GM23338 (cell line): ENCODE measurements around the gene KRT7. TPM values are rescaled to one million over a fixed set of nuclear protein-coding genes. Genes with fewer than 3 reads are reported as not detected.

ENCODE experiments used
- ATAC-seq: fragments of 200-7000 bp; cut with Tn5 transposase; 3 replicates; pipeline ENCODE4 v1.9.1; 2020
- DNase-seq: peaks from one replicate; pipeline ENCODE4 v3.0.0-alpha.2; 2015; ENCODE audit warnings: low spot score
- H2AFZ ChIP-seq: fragments of 200-600 bp; sonication (generic); 2 replicates; pipeline ENCODE4 v1.8.0; 2016; ENCODE audit warnings: antibody characterized with exemption, mild to moderate bottlenecking, moderate library complexity
- H3F3A ChIP-seq: fragments of 200-600 bp; sonication (generic); replicated peaks from 2 replicates; pipeline ENCODE4 v1.8.0; 2017; ENCODE audit warnings: antibody characterized with exemption, mixed run types, low read depth
- H3K27ac ChIP-seq: fragments of 200-600 bp; sonication (generic); 2 replicates; pipeline ENCODE4 v1.6.1; 2016; ENCODE audit warnings: low read depth
- H3K27me3 ChIP-seq: fragments of 200-600 bp; sonication (generic); 2 replicates; pipeline ENCODE4 v1.8.0; 2016; ENCODE audit warnings: mild to moderate bottlenecking, mixed run types, moderate library complexity; ENCODE audit not compliant: insufficient read depth
- H3K36me3 ChIP-seq: fragments of 200-600 bp; sonication (generic); 2 replicates; pipeline ENCODE4 v1.8.0; 2016; ENCODE audit warnings: mild to moderate bottlenecking; ENCODE audit not compliant: insufficient read depth
- H3K4me1 ChIP-seq: fragments of 200-600 bp; sonication (generic); 2 replicates; pipeline ENCODE4 v1.8.0; 2016; ENCODE audit warnings: mild to moderate bottlenecking, moderate library complexity; ENCODE audit not compliant: insufficient read depth
- H3K4me2 ChIP-seq: fragments of 200-600 bp; sonication (generic); 2 replicates; pipeline ENCODE4 v1.7.1; 2017; ENCODE audit warnings: mixed run types
- H3K4me3 ChIP-seq: fragments of 200-600 bp; sonication (generic); 2 replicates; pipeline ENCODE4 v1.6.1; 2016; ENCODE audit warnings: mixed run types
- H3K79me2 ChIP-seq: fragments of 200-600 bp; sonication (generic); replicated peaks from 2 replicates; pipeline ENCODE4 v1.8.0; 2017; ENCODE audit warnings: mild to moderate bottlenecking; ENCODE audit not compliant: insufficient read depth
- H3K9me2 ChIP-seq: fragments of 200-600 bp; sonication (generic); 2 replicates; pipeline ENCODE4 v1.8.0; 2017; ENCODE audit not compliant: insufficient read depth
- H4K20me1 ChIP-seq: fragments of 200-600 bp; sonication (generic); replicated peaks from 2 replicates; pipeline ENCODE4 v1.8.0; 2017; ENCODE audit warnings: mild to moderate bottlenecking; ENCODE audit not compliant: insufficient read depth
- H3K27ac Mint-ChIP-seq: 2 replicates; pipeline ENCODE4 v1.8.0; 2020; ENCODE audit warnings: inconsistent platforms, mild to moderate bottlenecking, moderate library complexity, mixed read lengths
- H3K27me3 Mint-ChIP-seq: 3 replicates; pipeline ENCODE4 v1.8.0; 2022; ENCODE audit warnings: low read depth, mild to moderate bottlenecking, moderate library complexity, mixed read lengths, inconsistent platforms; ENCODE audit not compliant: insufficient read depth, poor library complexity
- H3K36me3 Mint-ChIP-seq: 3 replicates; pipeline ENCODE4 v1.8.0; 2021; ENCODE audit warnings: low read depth, mild to moderate bottlenecking, inconsistent platforms, moderate library complexity, mixed read lengths
- H3K4me1 Mint-ChIP-seq: 3 replicates; pipeline ENCODE4 v1.8.0; 2020; ENCODE audit warnings: mild to moderate bottlenecking, inconsistent platforms, mixed read lengths
- H3K4me3 Mint-ChIP-seq: 3 replicates; pipeline ENCODE4 v1.8.0; 2021; ENCODE audit warnings: moderate library complexity, mild to moderate bottlenecking, inconsistent platforms, mixed read lengths
- H3K9me3 Mint-ChIP-seq: 3 replicates; pipeline ENCODE4 v1.8.0; 2020; ENCODE audit warnings: moderate library complexity, mild to moderate bottlenecking, inconsistent platforms, mixed read lengths
- CREB1 ChIP-seq: fragments of 250-450 bp; sonication (Bioruptor Pico); IDR thresholded peaks from 2 replicates; pipeline ENCODE4 v1.5.0; 2020; ENCODE audit warnings: low read depth, mild to moderate bottlenecking, moderate library complexity
- EZH2 ChIP-seq: fragments of 200-600 bp; sonication (generic); IDR thresholded peaks from one replicate; pipeline ENCODE4 v1.8.0; 2017; ENCODE audit warnings: antibody characterized with exemption, mild to moderate bottlenecking, low read depth; ENCODE audit not compliant: unreplicated experiment
- EZH2phosphoT487 ChIP-seq: fragments of 200-600 bp; sonication (generic); IDR thresholded peaks from one replicate; pipeline ENCODE4 v1.8.1; 2018; ENCODE audit warnings: antibody characterized with exemption; ENCODE audit not compliant: unreplicated experiment
- JUNB ChIP-seq: IDR thresholded peaks from one replicate; pipeline ENCODE4 v1.6.1; 2016; ENCODE audit warnings: antibody characterized with exemption; ENCODE audit not compliant: unreplicated experiment
- NANOG ChIP-seq: IDR thresholded peaks from 2 replicates; pipeline ENCODE4 v1.6.1; 2016; ENCODE audit warnings: antibody characterized with exemption, borderline replicate concordance
- POLR2AphosphoS5 ChIP-seq: IDR thresholded peaks from 2 replicates; pipeline ENCODE4 v1.6.1; 2016; ENCODE audit warnings: antibody characterized with exemption, low read depth
- STAT1 ChIP-seq: IDR thresholded peaks from one replicate; pipeline ENCODE4 v1.6.1; 2016; ENCODE audit warnings: antibody characterized with exemption; ENCODE audit not compliant: unreplicated experiment
- ZNF114 ChIP-seq: fragments of 250-450 bp; sonication (Bioruptor Pico); IDR thresholded peaks from 2 replicates; pipeline ENCODE4 v1.5.0; 2020; ENCODE audit warnings: mild to moderate bottlenecking, moderate library complexity
- ZNF331 ChIP-seq: fragments of 250-450 bp; sonication (Bioruptor Pico); IDR thresholded peaks from 2 replicates; pipeline ENCODE4 v1.5.0; 2020; ENCODE audit warnings: low read depth, mild to moderate bottlenecking, moderate library complexity
- polyA plus RNA-seq: library from polyadenylated mRNA; unstranded; fragments of >200 nt; fragmentation: Nextera tagmentation; extraction: Ambion mirVana; gene quantifications from 2 replicates; pipeline ENCODE4 v1.2.1, GENCODE V29; 2016
- total RNA-seq: library from RNA; depleted of rRNA; stranded (reverse); fragments of >200 nt; shearing (Covaris generic); gene quantifications from 2 replicates; pipeline ENCODE4 v1.2.3, GENCODE V29; 2014
- TF ChIP-seq, protein P1 (sequence below): IDR thresholded peaks from one replicate; pipeline ENCODE4 v1.6.1; 2018; ENCODE audit warnings: antibody characterized with exemption; ENCODE audit not compliant: unreplicated experiment
- TF ChIP-seq, protein P2 (sequence below): IDR thresholded peaks from 2 replicates; pipeline ENCODE4 v1.6.1; 2016; ENCODE audit warnings: antibody characterized with exemption

The KRT7 gene
- total and polyA plus RNA-seq, 2 experiments from 2014 or later: 6.5 to 9.4 TPM

DNA sequence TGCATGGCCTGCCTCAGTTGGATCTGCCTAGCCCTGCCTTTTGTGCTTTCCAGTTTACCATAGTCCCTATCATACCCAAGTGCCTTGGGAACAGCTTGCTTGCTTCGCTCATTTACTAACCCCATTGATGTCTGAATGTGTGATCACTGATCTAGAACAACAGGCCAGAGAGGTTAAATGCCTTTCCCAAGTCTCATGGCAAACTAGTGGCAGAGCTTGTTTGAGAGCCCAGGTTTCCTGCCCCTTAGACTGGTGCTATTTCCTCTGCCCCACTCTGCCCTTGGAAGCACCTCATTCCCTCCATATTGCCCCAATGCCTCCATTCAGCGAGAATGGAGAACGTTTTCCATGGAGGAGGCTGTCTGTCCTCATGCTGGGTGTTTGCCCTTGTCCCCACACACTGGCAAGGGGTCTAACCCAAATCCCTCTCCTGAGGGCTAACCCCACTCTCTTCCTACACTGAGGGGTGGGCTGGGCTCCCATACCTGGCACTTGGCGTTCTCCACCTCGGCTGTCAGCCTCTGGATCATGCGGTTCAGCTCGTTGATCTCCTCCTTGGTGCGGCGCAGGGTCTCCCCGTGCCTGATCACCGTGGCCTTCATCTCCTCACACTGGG lies 19.8 kb downstream of the KRT7 start (continued):
- TF ChIP-seq, protein P1, sequence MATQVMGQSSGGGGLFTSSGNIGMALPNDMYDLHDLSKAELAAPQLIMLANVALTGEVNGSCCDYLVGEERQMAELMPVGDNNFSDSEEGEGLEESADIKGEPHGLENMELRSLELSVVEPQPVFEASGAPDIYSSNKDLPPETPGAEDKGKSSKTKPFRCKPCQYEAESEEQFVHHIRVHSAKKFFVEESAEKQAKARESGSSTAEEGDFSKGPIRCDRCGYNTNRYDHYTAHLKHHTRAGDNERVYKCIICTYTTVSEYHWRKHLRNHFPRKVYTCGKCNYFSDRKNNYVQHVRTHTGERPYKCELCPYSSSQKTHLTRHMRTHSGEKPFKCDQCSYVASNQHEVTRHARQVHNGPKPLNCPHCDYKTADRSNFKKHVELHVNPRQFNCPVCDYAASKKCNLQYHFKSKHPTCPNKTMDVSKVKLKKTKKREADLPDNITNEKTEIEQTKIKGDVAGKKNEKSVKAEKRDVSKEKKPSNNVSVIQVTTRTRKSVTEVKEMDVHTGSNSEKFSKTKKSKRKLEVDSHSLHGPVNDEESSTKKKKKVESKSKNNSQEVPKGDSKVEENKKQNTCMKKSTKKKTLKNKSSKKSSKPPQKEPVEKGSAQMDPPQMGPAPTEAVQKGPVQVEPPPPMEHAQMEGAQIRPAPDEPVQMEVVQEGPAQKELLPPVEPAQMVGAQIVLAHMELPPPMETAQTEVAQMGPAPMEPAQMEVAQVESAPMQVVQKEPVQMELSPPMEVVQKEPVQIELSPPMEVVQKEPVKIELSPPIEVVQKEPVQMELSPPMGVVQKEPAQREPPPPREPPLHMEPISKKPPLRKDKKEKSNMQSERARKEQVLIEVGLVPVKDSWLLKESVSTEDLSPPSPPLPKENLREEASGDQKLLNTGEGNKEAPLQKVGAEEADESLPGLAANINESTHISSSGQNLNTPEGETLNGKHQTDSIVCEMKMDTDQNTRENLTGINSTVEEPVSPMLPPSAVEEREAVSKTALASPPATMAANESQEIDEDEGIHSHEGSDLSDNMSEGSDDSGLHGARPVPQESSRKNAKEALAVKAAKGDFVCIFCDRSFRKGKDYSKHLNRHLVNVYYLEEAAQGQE: no peak
- no peak for TF ChIP-seq NANOG
- no peak for TF ChIP-seq ZNF114 (CRISPR knock-in tag)
- no peak for TF ChIP-seq STAT1
- TF ChIP-seq ZNF331 (CRISPR knock-in tag): no peak
- no peak for TF ChIP-seq EZH2phosphoT487
- no peak for TF ChIP-seq POLR2AphosphoS5
- no peak for TF ChIP-seq JUNB
- TF ChIP-seq CREB1 (CRISPR knock-in tag): no peak

DNA sequence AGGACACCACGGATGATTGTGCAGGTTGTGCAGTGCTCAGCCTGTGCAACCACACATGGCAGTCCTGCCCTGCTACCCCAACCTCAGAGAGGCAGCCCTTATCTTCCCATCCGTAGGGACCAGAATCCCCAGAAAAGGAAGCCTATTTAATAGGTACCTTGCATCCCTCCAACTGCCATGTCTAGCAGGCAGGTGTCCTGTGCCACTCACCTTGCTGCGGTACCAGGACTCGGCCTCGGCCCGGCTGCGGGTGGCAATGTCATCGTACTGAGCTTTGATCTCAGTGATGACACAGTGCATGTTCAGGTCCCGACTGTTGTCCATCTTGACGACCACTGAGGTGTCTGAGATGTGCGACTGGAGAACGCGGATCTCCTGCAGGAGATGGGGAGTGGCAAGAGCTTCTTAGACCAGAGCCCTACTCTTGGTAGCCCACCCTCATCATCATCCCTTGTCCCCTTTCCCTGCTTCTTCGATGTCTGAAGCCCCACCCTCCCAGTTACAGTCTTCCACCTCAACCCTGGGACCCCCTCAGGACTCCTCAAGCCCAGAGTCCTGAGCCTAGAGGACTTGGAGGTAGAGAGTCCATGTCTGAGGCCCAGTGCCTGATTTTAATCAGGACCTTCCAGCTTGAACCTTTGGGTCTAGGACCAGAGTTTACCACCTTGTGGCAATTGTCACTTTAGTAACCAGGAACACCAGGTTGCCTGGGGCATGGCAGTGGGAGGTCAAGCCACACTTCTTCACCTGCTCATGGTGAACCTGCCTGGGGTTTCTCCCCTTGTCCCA lies 20.5 kb downstream of the KRT7 start:
- Mint-ChIP-seq H3K36me3 (no peaks in the 10 kb centered on the region), H3K27ac (no peak overlapping the region), H3K4me3 (no peak overlapping the region), H3K9me3 (no peaks in the 10 kb centered on the region; the same call in 2 of the 3 replicates), H3K27me3 (peaks cover 59% of the 10 kb centered on the region), H3K4me1 (peaks cover 22% of the 10 kb centered on the region)
- no peaks in the 10 kb centered on the region for H3K79me2 ChIP-seq
- H3K9me2 ChIP-seq: no peaks in the 10 kb centered on the region
- TF ChIP-seq ZNF114 (CRISPR knock-in tag) (no peak), EZH2phosphoT487 (no peak), JUNB (no peak), STAT1 (no peak), EZH2 (no peak), POLR2AphosphoS5 (no peak)
- TF ChIP-seq, protein P1: no peak
- TF ChIP-seq, protein P2, sequence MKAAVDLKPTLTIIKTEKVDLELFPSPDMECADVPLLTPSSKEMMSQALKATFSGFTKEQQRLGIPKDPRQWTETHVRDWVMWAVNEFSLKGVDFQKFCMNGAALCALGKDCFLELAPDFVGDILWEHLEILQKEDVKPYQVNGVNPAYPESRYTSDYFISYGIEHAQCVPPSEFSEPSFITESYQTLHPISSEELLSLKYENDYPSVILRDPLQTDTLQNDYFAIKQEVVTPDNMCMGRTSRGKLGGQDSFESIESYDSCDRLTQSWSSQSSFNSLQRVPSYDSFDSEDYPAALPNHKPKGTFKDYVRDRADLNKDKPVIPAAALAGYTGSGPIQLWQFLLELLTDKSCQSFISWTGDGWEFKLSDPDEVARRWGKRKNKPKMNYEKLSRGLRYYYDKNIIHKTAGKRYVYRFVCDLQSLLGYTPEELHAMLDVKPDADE: no peak
- ATAC-seq (no peak), DNase-seq (no peak)
- no peak overlapping the region for H3K4me2 ChIP-seq
- peaks cover 58% of the 10 kb centered on the region for H3K27me3 ChIP-seq
- no peak overlapping the region for H3K27ac ChIP-seq
- no peak overlapping the region for H3K4me3 ChIP-seq
- no peaks in the 10 kb centered on the region; the same call in 1 of the 2 replicates for H4K20me1 ChIP-seq
- no peaks in the 10 kb centered on the region for H3K36me3 ChIP-seq
- no peaks in the 10 kb centered on the region for H3F3A ChIP-seq
- H2AFZ ChIP-seq: no peak overlapping the region
- no peaks in the 10 kb centered on the region for H3K4me1 ChIP-seq
